Endodermal cell (in vitro differentiated cells): ENCODE data around the gene MAFG. TPM values are rescaled to one million over a fixed set of nuclear protein-coding genes. Genes with fewer than 3 reads are reported as not detected.
A peak's percentile ranks its signal among the peaks of the same experiment; 100 is the strongest.

ENCODE experiments used
- DNase-seq: peaks from one replicate; pipeline ENCODE4 v3.0.0-alpha.2; 2017
- H3K27ac ChIP-seq: 2 replicates; pipeline ENCODE4 v1.5.1; 2013; ENCODE audit warnings: mild to moderate bottlenecking, low read depth, low read length, moderate library complexity
- H3K27me3 ChIP-seq: 2 replicates; pipeline ENCODE4 v1.6.1; 2013; ENCODE audit warnings: mild to moderate bottlenecking, low read length, moderate library complexity; ENCODE audit not compliant: insufficient read depth, control insufficient read depth, poor library complexity, severe bottlenecking
- H3K36me3 ChIP-seq: 2 replicates; pipeline ENCODE4 v1.7.0; 2013; ENCODE audit warnings: mild to moderate bottlenecking, low read length, moderate library complexity; ENCODE audit not compliant: control insufficient read depth, insufficient read depth
- H3K4me1 ChIP-seq: one replicate; pipeline ENCODE4 v1.7.0; 2013; ENCODE audit warnings: low read length; ENCODE audit not compliant: control insufficient read depth, insufficient read depth
- H3K4me3 ChIP-seq: 2 replicates; pipeline ENCODE4 v1.5.1; 2013; ENCODE audit warnings: mild to moderate bottlenecking, low read length, moderate library complexity
- H3K9ac ChIP-seq: 2 replicates; pipeline ENCODE4 v1.6.1; 2013; ENCODE audit warnings: mild to moderate bottlenecking, low read length, moderate library complexity; ENCODE audit not compliant: poor library complexity, severe bottlenecking; ENCODE audit errors: extremely low read depth
- H3K9me3 ChIP-seq: 2 replicates; pipeline ENCODE4 v1.6.1; 2013; ENCODE audit warnings: mild to moderate bottlenecking, low read length, moderate library complexity; ENCODE audit not compliant: control insufficient read depth
- H3K27ac Mint-ChIP-seq: 2 replicates; pipeline ENCODE4 v1.8.0; 2020; ENCODE audit warnings: mixed read lengths
- H3K27me3 Mint-ChIP-seq: 2 replicates; pipeline ENCODE4 v1.8.0; 2021; ENCODE audit warnings: mild to moderate bottlenecking, mixed read lengths; ENCODE audit not compliant: insufficient read depth
- H3K36me3 Mint-ChIP-seq: 2 replicates; pipeline ENCODE4 v1.8.0; 2020; ENCODE audit warnings: low read depth, mixed read lengths
- H3K4me1 Mint-ChIP-seq: 2 replicates; pipeline ENCODE4 v1.8.0; 2020; ENCODE audit warnings: mixed read lengths
- H3K4me3 Mint-ChIP-seq: 2 replicates; pipeline ENCODE4 v1.8.0; 2020; ENCODE audit warnings: mild to moderate bottlenecking, moderate library complexity, mixed read lengths
- H3K9me3 Mint-ChIP-seq: 2 replicates; pipeline ENCODE4 v1.8.0; 2020; ENCODE audit warnings: mild to moderate bottlenecking, mixed read lengths
- CTCF ChIP-seq: fragments of 200-600 bp; sonication (generic); conservative IDR thresholded peaks from 2 replicates; pipeline ENCODE4 v1.5.0; 2021; ENCODE audit warnings: antibody characterized with exemption, mild to moderate bottlenecking
- WGBS, 2 experiments: methylation state at CpG; one replicate each; pipeline versions ENCODE4 v1.1.5 to v1.1.7; 2013; ENCODE audit warnings: missing lambda C conversion rate in 2 of 2, mixed read lengths in 1 of 2; ENCODE audit not compliant: insufficient coverage in 1 of 2, insufficient read length in 1 of 2; 5-methylcytosine and 5-hydroxymethylcytosine counted together
- total RNA-seq, 2 donors: library from RNA; stranded (reverse); fragmentation: NEBNext Ultra II Directional in 1 of 2; extraction: Animal tissue kit (Norgen Biotek cat#: 25700) in 1 of 2; gene quantifications; 2 replicates in 1 of 2; 3 replicates in 1 of 2; pipeline ENCODE4 v1.2.1, GENCODE V29; 2021

Gene MAFG
- total RNA-seq, 2 donors from 2014 or later = 39.9 to 54.1 TPM

- no peak within 1 kb of the TSS for H3K27ac ChIP-seq
- H3K9me3 Mint-ChIP-seq = no peaks in the 10 kb centered on the region
- H3K27me3 Mint-ChIP-seq = peaks cover 11% of the 10 kb centered on the region
- peak within 1 kb of the TSS; percentile 9 for H3K4me3 Mint-ChIP-seq
- H3K4me3 ChIP-seq = no peak within 1 kb of the TSS
- no peaks in the 10 kb centered on the region for H3K4me1 Mint-ChIP-seq
- peaks cover 32% of the 10 kb centered on the region for H3K36me3 ChIP-seq
- no peak within 1 kb of the TSS for H3K9ac ChIP-seq
- 9 to 20% methylated on average over 10 to 79 of the region's 79 CpGs for WGBS, 2 experiments
- H3K27me3 ChIP-seq = peaks cover 10% of the 10 kb centered on the region
- DNase-seq = peak; percentile 82
- no peaks in the 10 kb centered on the region for H3K4me1 ChIP-seq
- no peak within 1 kb of the TSS for H3K27ac Mint-ChIP-seq
- no peaks in the 10 kb centered on the region for H3K9me3 ChIP-seq
- TF ChIP-seq CTCF = no peak
- H3K36me3 Mint-ChIP-seq = peaks cover 26% of the 10 kb centered on the region
Observed at GRCh38 chr17:81902023-81902652, 25.4 kb downstream of the MAFG start, which contains the start of gene NPB. Gene NPB, plus strand, starts transcription at chr17:81902238. Its CDS starts 40 bp downstream, at chr17:81902278.

GRCh38 chr17:81901167-81902022 is 26.1 kb downstream of the MAFG start:
- TF ChIP-seq CTCF = no peak
- Histone ChIP-seq H3K27ac (no peak overlapping the region), H3K4me1 (no peaks in the 10 kb centered on the region), H3K9me3 (no peaks in the 10 kb centered on the region), H3K9ac (no peak overlapping the region), H3K27me3 (peaks cover 10% of the 10 kb centered on the region), H3K4me3 (no peak overlapping the region), H3K36me3 (peaks cover 30% of the 10 kb centered on the region)
- DNase-seq = no peak
- WGBS, 2 experiments = 60 to 88% methylated on average over 9 to 21 of the region's 21 CpGs
- Mint-ChIP-seq H3K27ac (no peak overlapping the region), H3K4me1 (no peaks in the 10 kb centered on the region), H3K36me3 (peaks cover 22% of the 10 kb centered on the region), H3K27me3 (peaks cover 11% of the 10 kb centered on the region), H3K4me3 (peak overlapping the region; percentile 9), H3K9me3 (no peaks in the 10 kb centered on the region)

GRCh38 chr17:81900181-81900820 is 27.2 kb downstream of the MAFG start:
- Histone ChIP-seq H3K27ac (no peak overlapping the region), H3K4me1 (no peaks in the 10 kb centered on the region), H3K27me3 (peaks cover 10% of the 10 kb centered on the region), H3K9ac (no peak overlapping the region), H3K9me3 (no peaks in the 10 kb centered on the region), H3K4me3 (no peak overlapping the region), H3K36me3 (peaks cover 29% of the 10 kb centered on the region)
- no peak for DNase-seq
- Mint-ChIP-seq H3K4me1 (no peaks in the 10 kb centered on the region), H3K27ac (no peak overlapping the region), H3K9me3 (no peaks in the 10 kb centered on the region), H3K36me3 (peaks cover 27% of the 10 kb centered on the region), H3K27me3 (peaks cover 11% of the 10 kb centered on the region), H3K4me3 (no peak overlapping the region)
- no peak for TF ChIP-seq CTCF
- WGBS, 2 experiments = 89 to 92% methylated on average over 18 of the region's 18 CpGs
